Neural progenitor cell (in vitro differentiated cells): ENCODE data around the gene LAMA2. TPM values are rescaled to one million over a fixed set of nuclear protein-coding genes. Genes with fewer than 3 reads are reported as not detected.

Source experiments
- DNase-seq: peaks from one replicate; pipeline ENCODE4 v3.0.0-alpha.2; 2016; ENCODE audit warnings: low spot score
- H2AFZ ChIP-seq: fragments of 200-600 bp; sonication (generic); replicated peaks from 2 replicates; pipeline ENCODE4 v1.6.1; 2016; ENCODE audit warnings: antibody characterized with exemption
- H3F3A ChIP-seq: fragments of 200-600 bp; sonication (generic); 2 replicates; pipeline ENCODE4 v1.6.1; 2016; ENCODE audit warnings: antibody characterized with exemption, low read depth
- H3K27ac ChIP-seq: fragments of 200-600 bp; sonication (generic); 2 replicates; pipeline ENCODE4 v1.5.1; 2016; ENCODE audit warnings: mild to moderate bottlenecking
- H3K27me3 ChIP-seq: fragments of 200-600 bp; sonication (generic); 2 replicates; pipeline ENCODE4 v1.6.1; 2016; ENCODE audit warnings: mild to moderate bottlenecking, moderate library complexity
- H3K36me3 ChIP-seq: fragments of 200-600 bp; sonication (generic); 2 replicates; pipeline ENCODE4 v1.5.1; 2016
- H3K4me1 ChIP-seq: fragments of 200-600 bp; sonication (generic); 2 replicates; pipeline ENCODE4 v1.6.1; 2016; ENCODE audit warnings: mixed run types
- H3K4me2 ChIP-seq: fragments of 200-600 bp; sonication (generic); 2 replicates; pipeline ENCODE4 v1.6.1; 2016
- H3K4me3 ChIP-seq: fragments of 200-600 bp; sonication (generic); 2 replicates; pipeline ENCODE4 v1.5.1; 2016
- H3K79me2 ChIP-seq: fragments of 200-600 bp; sonication (generic); 2 replicates; pipeline ENCODE4 v1.6.1; 2016; ENCODE audit warnings: low read depth
- H3K9ac ChIP-seq: fragments of 200-600 bp; sonication (generic); 2 replicates; pipeline ENCODE4 v1.6.1; 2016
- H3K9me3 ChIP-seq: fragments of 200-600 bp; sonication (generic); 2 replicates; pipeline ENCODE4 v1.5.1; 2016; ENCODE audit warnings: low read depth
- H4K20me1 ChIP-seq: fragments of 200-600 bp; sonication (generic); 2 replicates; pipeline ENCODE4 v1.6.1; 2016; ENCODE audit warnings: low read depth
- H3K27ac Mint-ChIP-seq: 3 replicates; pipeline ENCODE4 v1.8.0; 2021; ENCODE audit warnings: mixed read lengths
- H3K27me3 Mint-ChIP-seq: 2 replicates; pipeline ENCODE4 v1.8.0; 2022; ENCODE audit warnings: low read depth, mild to moderate bottlenecking, inconsistent platforms, moderate library complexity, mixed read lengths; ENCODE audit not compliant: insufficient read depth
- H3K36me3 Mint-ChIP-seq: 3 replicates; pipeline ENCODE4 v1.8.0; 2021; ENCODE audit warnings: mixed read lengths
- H3K4me1 Mint-ChIP-seq: 3 replicates; pipeline ENCODE4 v1.8.0; 2021; ENCODE audit warnings: mixed read lengths
- H3K4me3 Mint-ChIP-seq: 3 replicates; pipeline ENCODE4 v1.8.0; 2021; ENCODE audit warnings: mild to moderate bottlenecking, moderate library complexity, mixed read lengths
- H3K9me3 Mint-ChIP-seq: 3 replicates; pipeline ENCODE4 v1.8.0; 2020; ENCODE audit warnings: mixed read lengths
- EZH2 ChIP-seq: fragments of 200-600 bp; sonication (generic); IDR thresholded peaks from 2 replicates; pipeline ENCODE4 v1.6.1; 2017; ENCODE audit warnings: antibody characterized with exemption, mild to moderate bottlenecking, moderate library complexity
- EZH2phosphoT487 ChIP-seq: fragments of 200-600 bp; sonication (generic); IDR thresholded peaks from 2 replicates; pipeline ENCODE4 v1.6.1; 2017; ENCODE audit warnings: antibody characterized with exemption
- total RNA-seq: library from RNA; depleted of rRNA; stranded (reverse); fragments of >200 nt; gene quantifications from 2 replicates; pipeline ENCODE4 v1.2.3, GENCODE V29; 2015; ENCODE audit warnings: low replicate concordance
- TF ChIP-seq, protein P1 (sequence below): fragments of 200-600 bp; sonication (generic); IDR thresholded peaks from 2 replicates; pipeline ENCODE4 v1.5.1; 2017; ENCODE audit warnings: antibody characterized with exemption, mild to moderate bottlenecking

The LAMA2 gene
- total RNA-seq, 1 donor from 2014 or later = 1.5 TPM

GRCh38 chr6:129183681-129184301, 300.9 kb downstream of the LAMA2 start:
- no peak for TF ChIP-seq EZH2phosphoT487
- TF ChIP-seq, protein P1, sequence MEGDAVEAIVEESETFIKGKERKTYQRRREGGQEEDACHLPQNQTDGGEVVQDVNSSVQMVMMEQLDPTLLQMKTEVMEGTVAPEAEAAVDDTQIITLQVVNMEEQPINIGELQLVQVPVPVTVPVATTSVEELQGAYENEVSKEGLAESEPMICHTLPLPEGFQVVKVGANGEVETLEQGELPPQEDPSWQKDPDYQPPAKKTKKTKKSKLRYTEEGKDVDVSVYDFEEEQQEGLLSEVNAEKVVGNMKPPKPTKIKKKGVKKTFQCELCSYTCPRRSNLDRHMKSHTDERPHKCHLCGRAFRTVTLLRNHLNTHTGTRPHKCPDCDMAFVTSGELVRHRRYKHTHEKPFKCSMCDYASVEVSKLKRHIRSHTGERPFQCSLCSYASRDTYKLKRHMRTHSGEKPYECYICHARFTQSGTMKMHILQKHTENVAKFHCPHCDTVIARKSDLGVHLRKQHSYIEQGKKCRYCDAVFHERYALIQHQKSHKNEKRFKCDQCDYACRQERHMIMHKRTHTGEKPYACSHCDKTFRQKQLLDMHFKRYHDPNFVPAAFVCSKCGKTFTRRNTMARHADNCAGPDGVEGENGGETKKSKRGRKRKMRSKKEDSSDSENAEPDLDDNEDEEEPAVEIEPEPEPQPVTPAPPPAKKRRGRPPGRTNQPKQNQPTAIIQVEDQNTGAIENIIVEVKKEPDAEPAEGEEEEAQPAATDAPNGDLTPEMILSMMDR = no peak
- Mint-ChIP-seq H3K27me3 (no peaks in the 10 kb centered on the region), H3K9me3 (no peaks in the 10 kb centered on the region), H3K27ac (no peak overlapping the region), H3K4me1 (no peaks in the 10 kb centered on the region), H3K36me3 (no peaks in the 10 kb centered on the region), H3K4me3 (no peak overlapping the region)
- Histone ChIP-seq H2AFZ (no peak overlapping the region), H3K27ac (no peak overlapping the region), H3K9me3 (no peaks in the 10 kb centered on the region), H3K9ac (no peak overlapping the region), H3K79me2 (no peaks in the 10 kb centered on the region), H3K4me1 (peaks cover 4% of the 10 kb centered on the region), H3K27me3 (no peaks in the 10 kb centered on the region), H3F3A (no peaks in the 10 kb centered on the region), H4K20me1 (no peaks in the 10 kb centered on the region), H3K4me3 (no peak overlapping the region), H3K4me2 (no peak overlapping the region), H3K36me3 (no peaks in the 10 kb centered on the region)
- DNase-seq = no peak

- TF ChIP-seq, protein P1 = no peak
- TF ChIP-seq EZH2 (no peak), EZH2phosphoT487 (no peak)
- Mint-ChIP-seq H3K27ac (no peak overlapping the region), H3K36me3 (no peaks in the 10 kb centered on the region), H3K4me3 (no peak overlapping the region), H3K9me3 (no peaks in the 10 kb centered on the region), H3K4me1 (no peaks in the 10 kb centered on the region), H3K27me3 (no peaks in the 10 kb centered on the region)
- Histone ChIP-seq H3F3A (no peaks in the 10 kb centered on the region), H3K4me1 (peaks cover 4% of the 10 kb centered on the region), H3K9me3 (no peaks in the 10 kb centered on the region), H4K20me1 (no peaks in the 10 kb centered on the region), H3K9ac (no peak overlapping the region), H2AFZ (no peak overlapping the region), H3K79me2 (no peaks in the 10 kb centered on the region), H3K4me3 (no peak overlapping the region), H3K27me3 (no peaks in the 10 kb centered on the region), H3K4me2 (no peak overlapping the region), H3K36me3 (no peaks in the 10 kb centered on the region), H3K27ac (no peak overlapping the region)
- DNase-seq = no peak
Observed at GRCh38 chr6:129184324-129184723, 301.4 kb downstream of the LAMA2 start.

GRCh38 chr6:129184808-129185366, 301.9 kb downstream of the LAMA2 start:
- Histone ChIP-seq H3K4me2 (no peak overlapping the region), H2AFZ (no peak overlapping the region), H4K20me1 (no peaks in the 10 kb centered on the region), H3K9me3 (no peaks in the 10 kb centered on the region), H3K27me3 (no peaks in the 10 kb centered on the region), H3K4me3 (no peak overlapping the region), H3F3A (no peaks in the 10 kb centered on the region), H3K27ac (no peak overlapping the region), H3K4me1 (peaks cover 4% of the 10 kb centered on the region), H3K9ac (no peak overlapping the region), H3K79me2 (no peaks in the 10 kb centered on the region), H3K36me3 (no peaks in the 10 kb centered on the region)
- Mint-ChIP-seq H3K36me3 (no peaks in the 10 kb centered on the region), H3K9me3 (no peaks in the 10 kb centered on the region), H3K4me3 (no peak overlapping the region), H3K27ac (no peak overlapping the region), H3K4me1 (no peaks in the 10 kb centered on the region), H3K27me3 (no peaks in the 10 kb centered on the region)
- TF ChIP-seq, protein P1 = no peak
- no peak for TF ChIP-seq EZH2phosphoT487
- TF ChIP-seq EZH2 = no peak
- no peak for DNase-seq
